GM12878 (cell line): ENCODE data around the gene RBBP6. TPM values are rescaled to one million over a fixed set of nuclear protein-coding genes. Genes with fewer than 3 reads are reported as not detected.

Experiments
- ATAC-seq: fragments of 200-7000 bp; cut with Tn5 transposase; 3 replicates; pipeline ENCODE4 v1.9.1; 2020; ENCODE audit warnings: mild to moderate bottlenecking, moderate library complexity
- BruUV-seq: library from RNA; stranded (reverse); fragments of 400-500 nt; replicated peaks from 2 replicates; lab custom pipeline; 2021; lab: Mats Ljungman, UMichigan
- CTCF ChIA-PET: fragments of 300-600 bp; sonication (Branson Sonifier 250); formaldehyde crosslinking; extraction: SDS; loops from one replicate; lab custom pipeline; 2021; ENCODE audit warnings: inconsistent platforms; lab: Yijun Ruan, JAX
- POLR2A ChIA-PET: fragments of 350-600 bp; formaldehyde crosslinking; extraction: SDS; loops from one replicate; lab custom pipeline; 2021; ENCODE audit warnings: inconsistent platforms; lab: Charles Lee
- RAD21 ChIA-PET: fragments of 300-600 bp; sonication (Branson Sonifier 250); formaldehyde crosslinking; loops from one replicate; lab custom pipeline; 2023; ENCODE audit warnings: antibody characterized with exemption; ENCODE audit not compliant: unreplicated experiment; lab: Charles Lee
- SMC1A ChIA-PET: fragments of 300-600 bp; sonication (Branson Sonifier 250); formaldehyde crosslinking; loops from one replicate; lab custom pipeline; 2023; ENCODE audit not compliant: unreplicated experiment, uncharacterized antibody; lab: Charles Lee
- DNase-seq: peaks from one replicate; pipeline ENCODE4 v3.0.0-alpha.2; 2011; ENCODE audit warnings: low read depth, low spot score
- FAIRE-seq: peaks from 3 replicates; lab custom pipeline; 2011; peaks lifted over from hg19 to GRCh38; lab: Jason Lieb, UNC
- H2AFZ ChIP-seq: 2 replicates; pipeline ENCODE4 v1.6.0; 2011; ENCODE audit warnings: low read depth, low read length, control low read depth; ENCODE audit not compliant: control insufficient read depth
- H3K27ac ChIP-seq: 2 replicates; pipeline ENCODE4 v1.5.1; 2011; ENCODE audit warnings: control low read depth; ENCODE audit not compliant: control insufficient read depth, insufficient read depth
- H3K27me3 ChIP-seq, 2 experiments: replicated peaks in 1 of 2; 2 replicates each; pipeline versions ENCODE4 v1.6.0 to v1.6.1; 2011; ENCODE audit warnings: low read length in 1 of 2; ENCODE audit not compliant: control insufficient read depth in 2 of 2, insufficient read depth in 2 of 2
- H3K36me3 ChIP-seq, 2 experiments: 2 replicates each; pipeline ENCODE4 v1.5.1; 2011; ENCODE audit warnings: low read length in 1 of 2; ENCODE audit not compliant: control insufficient read depth in 2 of 2, insufficient read depth in 2 of 2
- H3K4me1 ChIP-seq: 2 replicates; pipeline ENCODE4 v1.6.1; 2011; ENCODE audit warnings: mild to moderate bottlenecking, low read length, moderate library complexity, mixed read lengths; ENCODE audit not compliant: control insufficient read depth, insufficient read depth
- H3K4me2 ChIP-seq: 2 replicates; pipeline ENCODE4 v1.6.0; 2011; ENCODE audit warnings: control low read depth; ENCODE audit not compliant: control insufficient read depth, insufficient read depth
- H3K4me3 ChIP-seq: fragments of 200-600 bp; sonication (generic); 2 replicates; pipeline ENCODE4 v1.5.1; 2016
- H3K79me2 ChIP-seq: 2 replicates; pipeline ENCODE4 v1.6.0; 2011; ENCODE audit warnings: low read length; ENCODE audit not compliant: control insufficient read depth, insufficient read depth
- H3K9ac ChIP-seq: 2 replicates; pipeline ENCODE4 v1.8.0; 2011; ENCODE audit warnings: low read length, control low read depth, mixed read lengths; ENCODE audit not compliant: control insufficient read depth, insufficient read depth
- H3K9me3 ChIP-seq: replicated peaks from 3 replicates; pipeline ENCODE4 v1.5.1; 2011; ENCODE audit warnings: mild to moderate bottlenecking, low read length; ENCODE audit not compliant: control insufficient read depth, insufficient read depth
- H4K20me1 ChIP-seq: 2 replicates; pipeline ENCODE4 v1.6.0; 2011; ENCODE audit not compliant: control insufficient read depth, insufficient read depth
- CBX3 ChIP-seq: fragments of 200-600 bp; sonication (generic); IDR thresholded peaks from 2 replicates; pipeline ENCODE4 v1.6.1; 2016; ENCODE audit warnings: low read depth, borderline replicate concordance
- HCFC1 ChIP-seq: fragments of 150-350 bp; IDR thresholded peaks from 2 replicates; pipeline ENCODE4 v1.6.1; 2014; ENCODE audit warnings: low read length
- SMARCA5 ChIP-seq: fragments of 450-650 bp; IDR thresholded peaks from 2 replicates; pipeline ENCODE4 v1.6.1; 2017; ENCODE audit warnings: mild to moderate bottlenecking
- SPI1 ChIP-seq: IDR thresholded peaks from 2 replicates; pipeline ENCODE4 v1.6.1; 2011; ENCODE audit warnings: low read depth, mild to moderate bottlenecking, low read length, moderate library complexity, borderline replicate concordance; ENCODE audit not compliant: insufficient read depth
- WGBS: methylation state at CpG from one replicate; pipeline ENCODE4 v1.1.6; 2016; ENCODE audit warnings: low lambda C conversion rate; ENCODE audit not compliant: insufficient replicate concordance, insufficient coverage; ENCODE audit errors: missing lambda C conversion rate; 5-methylcytosine and 5-hydroxymethylcytosine counted together
- in situ Hi-C: fragments of 300-500 bp; cut with MboI; formaldehyde crosslinking; loops from 9 replicates; pipeline ENCODE4 v1.14.3; 2018; ENCODE audit warnings: mixed read lengths
- intact Hi-C: fragments of 100-400 bp; cut with micrococcal nuclease; formaldehyde crosslinking; loops from one replicate; pipeline ENCODE4 v1.14.2; 2022; ENCODE audit not compliant: unreplicated experiment
- polyA plus RNA-seq, 11 experiments: library from polyadenylated mRNA; depleted of rRNA in 4 of 11; unstranded in 6 of 11; stranded (reverse) in 5 of 11; fragments of >200 nt; fragmentation: Nextera tagmentation in 4 of 11; fragmentation: Illumina TruSeq in 1 of 11; extraction: Ambion mirVana in 4 of 11; extraction: Trizol in 1 of 11; gene quantifications; 1 replicate in 1 of 11; 2 replicates in 10 of 11; pipeline versions ENCODE4 v1.2.1 to v1.2.3, GENCODE V29; 2011 to 2016; ENCODE audit warnings: inconsistent platforms in 2 of 11, missing spikeins in 2 of 11, low read depth in 1 of 11
- total RNA-seq, 4 experiments: library from RNA; depleted of rRNA in 3 of 4; stranded (reverse); fragments of >200 nt in 3 of 4; fragmentation: Illumina TruSeq in 1 of 4; extraction: Trizol in 1 of 4; gene quantifications; 2 replicates each; pipeline versions ENCODE4 v1.2.1 to v1.2.3, GENCODE V29; 2013 to 2021

Gene RBBP6
- total and polyA plus RNA-seq, 10 of the 15 experiments (the other 5 are each of a cell fraction or from before 2014, with no cell fraction given) = 16.9 to 80.2 (median 36.5) TPM

GRCh38 chr16:24526701-24527495, 12.5 kb upstream of the RBBP6 start:
- no peak overlapping the region for H3K4me2 ChIP-seq
- ChIA-PET POLR2A (no interaction called here), SMC1A (no interaction called here), CTCF (interaction anchor here (3.3 kb wide), 1 partner anchor 11 kb away, joined by 20 read pairs; no protein-coding TSS in a partner anchor), RAD21 (no interaction called here)
- no peak for TF ChIP-seq CBX3
- H3K4me3 ChIP-seq = no peak overlapping the region
- H3K79me2 ChIP-seq = no peaks in the 10 kb centered on the region
- ATAC-seq (no peak), FAIRE-seq (no peak), DNase-seq (no peak)
- no peaks in the 10 kb centered on the region for H3K36me3 ChIP-seq
- H4K20me1 ChIP-seq = no peaks in the 10 kb centered on the region
- no TSS peak for BruUV-seq
- in situ Hi-C loops = no loop called here
- no peak overlapping the region for H3K9ac ChIP-seq
- WGBS = 77% methylated on average over 9 of the region's 9 CpGs
- H3K9me3 ChIP-seq = no peaks in the 10 kb centered on the region
- no peaks in the 10 kb centered on the region for H3K27me3 ChIP-seq
- H3K27ac ChIP-seq = no peak overlapping the region
- intact Hi-C loops = no loop called here
- no peak overlapping the region for H2AFZ ChIP-seq
- peaks cover 3% of the 10 kb centered on the region; the same call in 1 of the 2 replicates for H3K4me1 ChIP-seq

- Histone ChIP-seq H3K36me3 (no peaks in the 10 kb centered on the region), H3K4me3 (no peak overlapping the region), H2AFZ (no peak overlapping the region), H3K4me2 (no peak overlapping the region), H3K4me1 (no peaks in the 10 kb centered on the region), H3K79me2 (no peaks in the 10 kb centered on the region), H3K9ac (no peak overlapping the region), H3K27ac (no peak overlapping the region), H3K27me3 (no peaks in the 10 kb centered on the region), H4K20me1 (no peaks in the 10 kb centered on the region), H3K9me3 (no peaks in the 10 kb centered on the region)
- intact Hi-C loops (loop anchor here (10.0 kb wide), 1 partner anchor 886 kb away; the partner anchor contains the start of genes DCTN5 and PALB2), in situ Hi-C loops (no loop called here)
- ATAC-seq (no peak), DNase-seq (no peak), FAIRE-seq (no peak)
- ChIA-PET SMC1A (interaction anchor here (1.0 kb wide), 1 partner anchor 15 kb away, joined by 6 read pairs; no protein-coding TSS in a partner anchor), POLR2A (no interaction called here), CTCF (interaction anchor here (0.7 to 1.4 kb wide), 2 partner anchors 14 to 714 kb away, joined by 3 to 4 read pairs; no protein-coding TSS in a partner anchor), RAD21 (no interaction called here)
- WGBS = 25% methylated on average over 1 of the region's 1 CpG
- TF ChIP-seq SMARCA5 = no peak
- no peak for TF ChIP-seq SPI1
- no peak for TF ChIP-seq HCFC1
- BruUV-seq = no TSS peak
These were observed 8.2 kb upstream of the RBBP6 start for GRCh38 chr16:24531166-24531565.
